Measurements from ENCODE around the gene WDR62.

WDR62 gene

GRCh38 chr19:36054119-36054732 lies 471 bp upstream of the WDR62 start, which contains the start of gene THAP8:
Gene THAP8, minus strand, starts transcription at chr19:36054285. Its CDS starts 68 bp downstream, at chr19:36054217.
- peak within 1 kb of the TSS; percentile 91 for H3K27ac ChIP-seq
- TF ChIP-seq, protein P1, sequence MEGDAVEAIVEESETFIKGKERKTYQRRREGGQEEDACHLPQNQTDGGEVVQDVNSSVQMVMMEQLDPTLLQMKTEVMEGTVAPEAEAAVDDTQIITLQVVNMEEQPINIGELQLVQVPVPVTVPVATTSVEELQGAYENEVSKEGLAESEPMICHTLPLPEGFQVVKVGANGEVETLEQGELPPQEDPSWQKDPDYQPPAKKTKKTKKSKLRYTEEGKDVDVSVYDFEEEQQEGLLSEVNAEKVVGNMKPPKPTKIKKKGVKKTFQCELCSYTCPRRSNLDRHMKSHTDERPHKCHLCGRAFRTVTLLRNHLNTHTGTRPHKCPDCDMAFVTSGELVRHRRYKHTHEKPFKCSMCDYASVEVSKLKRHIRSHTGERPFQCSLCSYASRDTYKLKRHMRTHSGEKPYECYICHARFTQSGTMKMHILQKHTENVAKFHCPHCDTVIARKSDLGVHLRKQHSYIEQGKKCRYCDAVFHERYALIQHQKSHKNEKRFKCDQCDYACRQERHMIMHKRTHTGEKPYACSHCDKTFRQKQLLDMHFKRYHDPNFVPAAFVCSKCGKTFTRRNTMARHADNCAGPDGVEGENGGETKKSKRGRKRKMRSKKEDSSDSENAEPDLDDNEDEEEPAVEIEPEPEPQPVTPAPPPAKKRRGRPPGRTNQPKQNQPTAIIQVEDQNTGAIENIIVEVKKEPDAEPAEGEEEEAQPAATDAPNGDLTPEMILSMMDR (conservative IDR thresholded peaks at IDR 0.05): peak; percentile 62

DNA sequence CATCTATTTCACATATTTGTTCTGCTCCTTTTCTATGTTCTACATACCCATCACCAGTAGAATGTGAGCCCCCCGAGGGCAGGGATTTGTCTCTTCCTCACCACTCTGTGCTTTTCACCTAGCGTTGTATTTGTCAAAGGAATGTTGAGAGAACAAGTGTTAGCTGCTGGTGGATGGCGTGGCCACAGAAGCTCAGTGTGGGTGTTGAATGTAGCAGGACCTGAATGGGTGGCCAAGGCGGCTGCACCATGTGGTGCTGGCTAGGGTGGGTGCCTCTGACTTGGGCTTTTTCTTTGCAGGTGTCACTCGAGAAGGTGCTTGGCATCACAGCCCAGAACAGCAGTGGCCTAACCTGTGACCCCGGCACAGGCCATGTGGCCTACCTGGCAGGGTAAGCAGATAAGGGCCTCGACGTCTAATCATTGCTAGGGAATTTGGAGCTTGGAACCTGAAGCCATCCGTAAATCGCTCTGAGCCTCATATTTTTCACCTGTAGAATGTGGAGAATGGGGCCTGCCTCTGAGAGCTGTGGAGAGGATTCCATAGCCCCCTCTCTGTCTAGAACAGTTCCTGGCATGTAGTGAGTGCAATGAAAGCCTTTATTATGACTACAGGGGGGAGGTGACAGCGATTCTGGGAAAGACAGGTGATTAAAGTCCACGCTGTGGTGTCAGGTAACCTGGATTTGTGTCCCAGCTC lies 3.9 kb downstream of the WDR62 start:
- TF ChIP-seq, protein P1 (conservative IDR thresholded peaks at IDR 0.05): no peak
- peak overlapping the region; percentile 91 for H3K27ac ChIP-seq

GRCh38 chr19:36059180-36059910 lies 4.6 kb downstream of the WDR62 start:
- H3K27ac ChIP-seq: peak overlapping the region; percentile 91
- TF ChIP-seq, protein P1 (conservative IDR thresholded peaks at IDR 0.05): no peak

DNA sequence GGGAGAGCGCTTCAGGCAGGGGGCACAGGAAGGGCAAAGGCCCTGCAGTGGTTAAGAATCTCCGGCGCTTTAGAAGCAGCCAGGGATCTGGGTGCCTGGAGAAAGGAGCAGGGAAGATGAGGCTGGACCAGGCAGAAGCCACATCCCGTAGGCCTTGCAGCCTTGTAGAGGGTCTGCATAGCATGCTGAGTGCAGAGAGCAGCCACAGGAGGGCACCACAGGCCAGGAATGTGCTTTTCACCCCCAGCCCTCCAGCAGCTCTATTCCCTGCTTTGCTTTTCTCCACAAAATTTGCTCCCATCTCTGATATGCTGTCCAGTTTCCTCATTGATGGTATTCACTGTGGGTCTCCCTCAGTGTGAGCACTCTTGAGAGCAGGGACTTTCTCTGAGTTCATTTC lies 5.7 kb downstream of the WDR62 start:
- peak overlapping the region; percentile 91; the same call in 1 of the 2 replicates for H3K27ac ChIP-seq

DNA sequence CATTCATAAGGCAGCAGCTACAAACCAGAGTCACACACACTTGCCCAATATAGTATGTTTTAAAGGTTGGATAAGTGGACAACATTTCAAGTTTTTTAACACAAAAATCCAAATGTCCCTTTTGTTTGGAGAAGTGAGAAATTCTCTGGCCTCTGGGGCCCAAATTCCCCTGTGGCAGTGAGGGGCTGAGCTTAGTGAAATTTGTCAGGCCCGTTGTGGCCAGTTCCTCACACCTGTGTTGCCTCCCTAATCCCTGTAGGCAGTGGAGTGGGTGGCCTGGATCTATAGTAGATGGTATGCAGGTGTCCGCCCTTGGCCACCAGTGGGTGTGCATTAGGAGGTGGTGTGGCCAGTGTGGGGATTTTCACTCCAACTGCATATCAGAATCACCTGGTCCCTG lies 6.7 kb downstream of the WDR62 start:
- H3K27ac ChIP-seq: peak overlapping the region; percentile 91
- TF ChIP-seq, protein P1 (conservative IDR thresholded peaks at IDR 0.05): no peak

More for the DNA sequence above, 5.7 kb downstream of the WDR62 start:
- TF ChIP-seq, protein P1 (conservative IDR thresholded peaks at IDR 0.05): peak; percentile 88

DNA sequence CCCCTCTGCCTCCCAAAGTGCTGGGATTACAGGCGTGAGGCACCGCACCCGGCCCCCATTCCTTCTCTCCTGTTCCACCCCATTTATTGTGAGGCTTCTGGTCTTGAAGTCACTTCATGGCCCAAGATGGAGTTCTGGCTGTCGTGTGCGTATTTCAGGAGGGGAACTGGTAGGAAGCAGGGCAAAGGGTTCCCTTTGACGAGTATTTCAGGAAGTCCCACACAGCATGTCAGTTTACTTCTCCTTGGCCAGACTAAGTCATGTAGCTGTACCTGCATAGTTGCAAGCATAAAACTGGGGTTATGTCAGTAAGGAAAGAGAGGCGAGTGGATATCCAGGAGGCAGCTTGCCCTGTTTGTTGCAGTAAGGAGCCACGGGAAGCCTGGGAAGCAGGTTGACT lies 10.1 kb downstream of the WDR62 start:
- TF ChIP-seq, protein P1 (conservative IDR thresholded peaks at IDR 0.05): no peak
- peak overlapping the region; percentile 21; the same call in 1 of the 2 replicates for H3K27ac ChIP-seq

GRCh38 chr19:36067681-36068080 lies 13.0 kb downstream of the WDR62 start:
- TF ChIP-seq, protein P1 (conservative IDR thresholded peaks at IDR 0.05): no peak
- peak overlapping the region; percentile 36; the same call in 1 of the 2 replicates for H3K27ac ChIP-seq

DNA sequence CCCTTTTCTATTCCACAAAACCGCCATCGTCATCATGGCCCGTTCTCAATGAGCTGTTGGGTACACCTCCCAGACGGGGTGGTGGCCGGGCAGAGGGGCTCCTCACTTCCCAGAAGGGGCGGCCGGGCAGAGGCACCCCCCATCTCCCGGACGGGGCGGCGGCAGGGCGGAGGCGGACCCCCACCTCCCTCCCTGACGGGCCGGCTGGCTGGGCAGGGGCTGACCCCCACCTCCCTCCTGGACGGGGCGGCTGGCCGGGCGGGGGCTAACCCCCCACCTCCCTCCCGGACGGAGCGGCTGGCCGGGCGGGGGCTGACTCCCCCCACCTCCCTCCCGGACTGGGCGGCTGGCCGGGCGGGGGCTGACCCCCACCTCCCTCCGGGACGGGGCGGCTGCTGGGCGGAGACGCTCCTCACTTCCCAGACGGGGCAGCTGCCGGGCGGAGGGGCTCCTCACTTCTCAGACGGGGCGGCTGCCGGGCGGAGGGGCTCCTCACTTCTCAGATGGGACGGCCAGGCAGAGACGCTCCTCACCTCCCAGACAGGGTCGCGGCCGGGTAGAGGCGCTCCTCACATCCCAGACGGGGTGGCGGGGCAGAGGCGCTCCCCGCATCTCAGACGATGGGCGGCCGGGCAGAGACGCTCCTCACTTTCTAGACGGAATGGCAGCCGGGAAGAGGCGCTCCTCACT lies 14.3 kb downstream of the WDR62 start:
- peak overlapping the region; percentile 89; the same call in 1 of the 2 replicates for H3K27ac ChIP-seq
